HUDEP-2 (cell line): Measurements from ENCODE around the gene TEX51.
A peak's percentile ranks its signal among the peaks of the same experiment; 100 is the strongest.

Experiments
- DNase-seq, 76 experiments: peaks; one replicate each; lab custom pipeline; 2025; ENCODE audit not compliant: unreplicated experiment in 76 of 76; lab: John Stamatoyannopoulos, UW

The TEX51 gene

DNA sequence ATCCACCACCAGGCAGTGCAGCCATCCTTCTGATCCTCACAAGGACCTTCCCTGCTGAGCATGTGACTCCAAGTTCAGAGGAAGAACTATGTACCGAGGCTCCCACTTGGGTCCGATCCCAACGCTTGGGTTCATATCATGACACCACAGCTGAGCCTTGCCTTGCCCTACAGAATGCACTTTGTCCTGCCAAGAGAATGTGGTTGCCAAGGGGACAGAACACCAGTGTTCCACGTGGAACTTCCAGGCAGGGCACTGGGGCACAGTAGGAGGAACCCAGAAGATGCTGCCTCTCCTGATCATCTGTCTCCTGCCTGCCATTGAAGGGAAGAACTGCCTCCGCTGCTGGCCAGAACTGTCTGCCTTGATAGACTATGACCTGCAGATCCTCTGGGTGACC lies at the start of gene TEX51:
TEX51 (plus strand) TSS at position 255 of the 400 bp plus-strand sequence; CDS start at position 284, 29 bp downstream.
- DNase-seq: no peak

DNA sequence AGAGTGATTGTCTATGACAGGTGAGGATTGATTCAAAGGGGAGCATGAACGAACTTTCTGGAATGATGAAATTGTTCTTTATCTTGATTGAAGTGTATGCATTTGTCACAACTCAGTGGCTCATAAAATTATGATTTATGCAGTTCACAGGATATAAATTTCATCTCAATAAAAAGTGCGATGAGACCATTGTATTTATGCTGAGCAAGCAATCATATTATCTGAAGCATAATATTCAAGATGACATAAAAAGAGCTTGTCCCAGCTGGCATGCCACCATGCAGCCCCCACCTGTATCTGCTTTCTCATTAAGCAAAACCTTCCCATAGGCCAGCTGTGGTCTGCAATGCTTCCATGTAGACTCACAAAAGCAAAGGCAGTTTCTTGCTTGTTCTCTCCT lies 49.6 kb upstream of the TEX51 start:
- no peak for DNase-seq

DNA sequence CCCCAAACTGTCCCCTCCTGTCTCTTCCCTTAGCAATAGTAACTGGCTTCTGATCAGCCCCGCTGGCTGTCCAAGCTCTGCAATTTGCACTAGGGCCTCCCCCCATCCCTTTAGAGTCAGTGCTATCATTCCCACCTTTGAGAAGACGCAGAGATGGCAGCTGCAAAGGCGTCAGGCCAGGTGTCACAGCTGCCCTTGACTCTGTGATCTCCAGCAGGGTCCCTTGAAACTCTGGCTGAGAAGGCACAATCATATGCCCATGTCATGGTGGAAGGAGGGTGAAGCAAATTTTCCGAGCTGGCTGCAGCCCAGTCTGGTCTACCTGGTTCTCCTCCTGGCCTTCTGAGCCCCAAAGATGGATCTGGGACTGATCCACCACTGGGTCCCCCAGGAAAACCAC lies 49.2 kb upstream of the TEX51 start:
- DNase-seq: no peak

DNA sequence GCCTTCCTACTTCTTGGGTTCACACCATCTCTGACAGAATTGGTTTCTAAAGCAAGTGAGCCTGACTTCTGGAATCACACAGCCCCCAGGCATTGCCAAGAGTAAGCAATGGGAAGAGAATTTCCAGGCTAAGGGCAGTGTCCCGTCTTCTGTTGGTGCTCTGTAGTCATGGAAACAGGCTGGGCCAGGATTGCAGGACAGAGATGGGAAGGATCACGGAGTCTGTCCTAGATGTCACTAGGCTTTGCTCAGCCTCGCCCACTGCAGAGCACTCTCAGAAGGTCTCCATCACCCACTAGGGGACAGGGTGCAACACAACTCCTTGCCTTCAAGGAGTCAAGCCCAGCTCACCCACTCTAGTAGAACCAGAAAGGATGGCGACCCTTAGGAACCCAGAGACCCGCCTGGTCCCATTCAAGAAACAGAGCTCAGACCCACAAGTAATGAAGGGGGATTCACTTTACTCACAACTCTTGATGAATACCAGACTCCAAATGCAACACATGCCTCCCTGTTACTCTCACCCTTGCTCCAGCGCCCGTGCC lies 48.6 kb upstream of the TEX51 start:
- DNase-seq: no peak

DNA sequence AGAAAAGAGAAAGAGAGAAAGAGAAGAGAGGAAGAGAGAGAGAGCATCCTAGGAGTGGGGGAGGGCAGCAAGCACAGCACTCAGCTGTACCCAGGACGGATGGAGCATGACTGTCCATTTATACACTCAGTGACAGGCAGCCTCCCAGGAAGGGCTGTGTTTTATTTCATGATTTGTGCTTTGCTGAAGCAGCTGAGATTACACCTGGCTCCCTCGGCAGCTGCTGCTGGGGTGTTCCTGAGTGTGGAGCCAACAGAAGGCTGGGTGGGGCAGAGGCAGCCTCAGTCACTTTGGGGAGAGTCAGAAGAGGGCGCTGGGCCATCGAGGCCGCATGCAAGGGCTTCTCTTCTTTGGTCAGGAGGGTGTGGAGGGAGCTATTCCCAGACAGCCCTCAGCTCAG lies 47.8 kb upstream of the TEX51 start:
- DNase-seq: no peak

DNA sequence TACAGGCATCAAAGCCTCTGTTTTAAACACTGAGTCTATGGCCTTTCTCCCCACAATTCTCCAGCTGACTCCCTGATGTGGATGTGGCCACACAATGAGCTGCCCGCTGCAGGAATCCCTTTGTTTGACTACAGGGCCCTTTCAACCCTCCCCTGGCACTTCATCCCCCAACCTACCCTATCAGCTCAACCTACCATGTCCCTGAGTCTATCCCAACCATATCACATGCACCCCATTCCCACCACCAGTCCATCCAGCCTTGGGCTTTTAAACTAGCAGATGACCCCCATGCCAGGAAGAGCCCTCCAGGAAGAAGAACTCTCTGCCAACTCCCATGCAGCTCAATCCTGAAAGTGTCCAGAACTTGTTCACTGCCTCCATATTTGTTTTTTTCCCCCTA lies 46.9 kb upstream of the TEX51 start:
- DNase-seq: no peak

DNA sequence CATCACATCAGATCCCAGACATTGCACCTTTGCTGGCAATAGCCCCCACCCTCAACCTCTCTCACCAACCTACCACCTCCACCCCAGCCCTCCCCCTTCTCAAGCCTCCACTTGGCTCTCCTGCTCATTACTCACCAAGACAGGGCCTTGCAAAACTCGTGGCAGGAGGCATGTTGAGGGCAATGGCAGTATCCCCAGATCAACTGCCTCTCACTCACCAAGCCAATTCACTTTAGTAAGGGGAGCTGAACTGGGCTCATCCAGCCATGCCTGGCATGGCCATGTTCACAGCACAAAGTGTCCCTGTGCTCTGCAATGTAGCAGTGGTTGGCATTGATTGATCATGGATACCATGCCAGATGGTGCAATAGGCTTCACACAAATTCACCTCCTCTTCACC lies 46.3 kb upstream of the TEX51 start:
- no peak for DNase-seq

DNA sequence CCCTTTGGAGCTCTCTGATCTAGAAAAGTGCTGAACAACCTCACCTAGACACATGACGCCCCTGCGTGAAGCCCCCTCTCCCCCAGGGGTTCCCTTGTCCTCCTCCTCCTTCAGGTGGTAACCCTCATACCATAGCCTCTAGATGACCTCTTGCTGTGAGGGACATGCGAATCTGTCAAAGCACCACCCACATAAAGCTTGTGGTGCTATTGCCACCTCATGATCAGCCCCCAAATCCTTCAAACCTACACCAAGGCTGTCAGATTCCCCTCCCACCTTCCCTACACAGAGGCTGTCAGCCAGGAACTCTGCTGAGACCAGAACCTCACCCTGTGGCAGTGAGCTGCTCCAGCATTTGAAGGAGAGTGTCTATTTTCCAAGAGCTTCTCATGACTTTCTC lies 43.1 kb upstream of the TEX51 start:
- DNase-seq: no peak

DNA sequence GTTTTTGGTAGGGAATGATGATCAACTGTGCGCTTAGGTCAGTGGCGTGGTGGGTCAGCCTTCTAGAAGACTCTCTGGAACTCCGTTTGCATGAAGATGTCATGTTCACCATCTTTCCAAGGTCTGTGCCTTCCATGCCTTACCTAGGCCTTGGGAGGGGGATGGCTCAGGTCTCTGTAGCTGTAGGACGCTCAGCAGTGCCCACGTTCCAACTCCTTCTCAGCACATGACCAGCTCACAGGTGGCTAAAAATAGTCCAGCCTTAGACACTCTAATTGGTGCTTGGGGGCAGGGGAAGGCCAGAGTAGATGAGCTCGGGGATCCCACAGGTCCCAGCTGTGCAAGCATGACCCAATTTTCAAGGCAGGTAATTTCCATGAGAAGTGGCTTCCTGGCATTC lies 42.3 kb upstream of the TEX51 start:
- no peak for DNase-seq

DNA sequence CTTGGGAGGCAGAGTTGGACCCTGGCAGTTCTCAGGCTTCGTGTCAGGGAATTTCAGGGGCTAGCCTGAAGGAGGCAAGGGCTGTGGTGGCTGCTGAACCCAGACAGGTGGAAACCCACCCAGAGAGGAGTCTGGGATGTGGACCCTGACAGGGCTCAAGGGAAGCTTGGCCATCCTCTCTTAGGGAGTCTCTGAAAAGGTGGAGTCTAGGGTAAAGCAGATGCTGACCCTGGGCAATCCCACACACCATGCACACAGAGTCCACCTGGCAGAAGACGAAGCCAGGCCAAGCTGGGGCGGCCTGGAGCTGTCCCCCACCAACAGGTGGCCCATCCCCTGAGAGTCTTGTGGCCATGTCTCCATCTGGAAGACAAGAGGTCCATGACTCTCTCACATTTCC lies 41.2 kb upstream of the TEX51 start:
- no peak for DNase-seq

DNA sequence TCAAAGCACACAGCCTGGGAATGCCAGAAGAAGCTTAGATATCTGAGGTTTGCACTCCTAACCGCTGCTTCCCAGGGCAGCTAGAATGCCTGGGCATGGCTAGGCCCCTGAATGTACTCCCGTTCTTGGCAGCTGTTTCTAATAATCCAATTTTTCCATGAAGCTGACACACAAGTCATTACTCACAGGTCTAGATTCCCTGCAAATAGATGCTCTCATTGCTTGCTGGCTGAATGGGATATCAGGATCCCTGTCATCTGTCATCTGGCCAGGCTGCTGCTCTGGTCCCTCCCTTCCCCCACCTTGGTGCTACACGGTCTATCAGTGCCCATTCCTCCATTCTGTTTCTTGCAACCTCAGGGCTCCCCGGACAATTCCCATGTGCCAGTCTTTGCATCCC lies 40.7 kb upstream of the TEX51 start:
- no peak for DNase-seq

DNA sequence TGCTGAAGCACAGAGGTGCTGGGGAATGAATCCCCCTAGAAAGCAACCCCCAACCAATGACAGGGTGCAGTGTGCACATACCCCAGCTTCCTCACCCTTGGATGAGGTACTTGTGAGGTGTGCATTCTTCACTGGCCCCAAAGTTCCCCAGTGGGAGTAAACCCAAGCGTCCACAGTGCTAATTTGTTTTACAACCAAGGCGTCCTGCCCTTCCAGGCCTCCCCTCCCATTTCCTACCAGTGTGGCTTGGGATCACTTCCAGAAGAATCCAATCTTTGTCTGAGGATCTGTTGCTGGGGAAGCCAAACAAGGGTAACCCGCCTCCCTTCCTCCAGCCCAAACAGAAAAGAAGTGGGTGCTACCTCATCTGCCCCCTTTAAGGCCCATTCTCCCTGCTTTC lies 40.3 kb upstream of the TEX51 start:
- DNase-seq: no peak

DNA sequence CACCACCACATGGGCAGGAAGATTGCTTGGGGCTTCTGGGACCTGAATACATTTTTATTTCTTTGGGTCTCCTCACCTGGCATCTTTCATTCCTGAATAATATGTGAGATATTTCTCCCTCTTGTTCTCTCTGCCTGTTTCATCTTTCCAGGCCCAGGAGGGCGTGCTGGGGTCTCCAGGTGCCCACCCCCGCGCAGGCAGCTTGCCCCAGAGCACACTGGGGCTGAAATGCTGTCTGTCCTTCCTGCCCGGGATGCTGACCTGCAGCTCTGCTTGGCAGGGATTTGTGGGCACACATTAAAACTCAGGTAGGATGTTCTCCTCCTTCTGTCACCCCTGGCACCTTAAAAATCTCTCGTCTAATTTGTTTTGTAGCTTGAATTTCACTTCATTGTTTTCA lies 39.7 kb upstream of the TEX51 start:
- DNase-seq: no peak

DNA sequence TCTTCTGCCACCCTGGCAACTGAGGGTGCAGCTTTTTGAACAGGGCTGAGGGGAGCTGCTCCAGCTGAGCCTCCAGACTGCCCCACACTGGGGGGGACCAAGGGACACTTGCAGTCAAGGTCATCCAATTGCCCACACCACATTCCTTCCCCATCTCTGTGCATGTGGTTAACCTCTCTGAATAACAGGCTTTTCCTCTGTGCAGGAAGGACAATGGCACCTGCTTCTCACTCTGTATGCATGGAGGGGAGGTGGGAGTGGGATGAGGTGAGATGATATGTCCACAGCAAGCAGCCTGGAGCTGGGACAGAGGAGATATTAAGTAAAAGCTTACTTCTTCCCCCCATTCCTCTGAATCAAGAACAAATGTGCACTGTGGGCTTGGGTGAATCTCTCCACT lies 39.1 kb upstream of the TEX51 start:
- no peak for DNase-seq

DNA sequence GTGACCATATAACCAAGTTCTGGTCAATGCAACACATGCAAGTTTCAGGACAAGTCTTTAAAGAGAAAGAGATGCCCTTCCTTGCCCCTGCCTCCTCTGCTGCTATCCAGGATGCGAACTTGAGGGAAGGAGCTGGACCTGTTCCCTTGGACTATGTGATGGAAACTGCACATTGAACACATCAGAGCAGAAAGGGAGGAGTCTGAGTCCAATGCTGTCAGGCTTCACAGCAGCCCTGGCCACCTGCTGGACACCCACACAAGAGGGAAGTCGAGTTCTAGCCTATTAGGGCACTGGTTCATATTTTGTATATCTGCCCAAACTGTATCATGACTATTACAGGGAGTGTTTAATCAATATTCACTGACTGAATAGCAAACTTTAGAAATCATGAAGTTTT lies 38.3 kb upstream of the TEX51 start:
- DNase-seq: no peak

DNA sequence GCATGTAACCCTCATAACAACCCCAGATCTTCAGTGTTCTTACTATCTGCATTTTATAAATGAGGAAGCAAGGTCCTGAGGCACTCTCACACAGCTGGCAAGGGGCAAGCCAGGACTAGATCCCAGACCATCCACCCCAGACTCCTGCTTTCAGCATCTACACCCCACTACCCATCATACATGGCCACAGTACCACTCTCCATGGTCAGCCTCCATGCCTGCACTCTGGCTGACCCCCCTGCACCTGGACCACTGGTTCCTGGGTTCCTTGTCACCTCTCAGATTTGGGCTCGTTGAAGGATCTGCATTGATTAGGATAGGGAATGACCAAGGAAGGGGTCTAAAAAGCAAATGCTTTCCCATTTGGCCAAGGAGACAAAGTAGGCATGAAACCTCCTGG lies 36.0 kb upstream of the TEX51 start:
- DNase-seq: no peak

DNA sequence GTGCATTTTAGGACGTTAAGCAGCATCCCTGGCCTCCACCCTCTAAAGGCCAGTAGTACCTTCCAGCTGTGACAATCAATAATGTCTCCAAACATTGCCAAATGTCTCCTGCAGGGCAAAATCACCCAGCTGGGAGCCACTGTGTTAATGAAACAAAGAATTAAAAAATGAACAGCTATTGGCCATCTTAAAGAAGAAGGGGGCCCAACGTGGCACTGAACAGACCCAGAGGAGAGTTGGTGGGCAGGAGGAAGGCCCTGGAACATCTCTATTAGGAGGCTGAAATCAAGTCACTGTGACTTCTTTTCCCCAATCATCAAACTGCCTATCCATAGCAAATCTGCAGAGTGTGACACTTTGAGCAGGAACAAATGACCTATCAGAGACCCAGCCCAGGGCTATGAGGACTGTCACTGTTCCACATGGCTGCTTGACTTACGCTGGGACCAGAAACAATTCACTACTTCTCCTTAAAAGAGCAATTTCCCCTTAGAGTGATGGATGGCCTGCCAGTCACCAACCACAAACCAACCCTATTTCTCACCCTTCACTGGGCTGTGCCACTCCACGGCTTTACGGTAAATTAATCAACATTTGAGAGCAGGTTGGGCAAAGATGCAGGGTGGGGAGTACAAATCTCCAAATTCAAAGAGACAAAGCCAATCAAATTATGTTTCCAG lies 35.2 kb upstream of the TEX51 start:
- DNase-seq: no peak

DNA sequence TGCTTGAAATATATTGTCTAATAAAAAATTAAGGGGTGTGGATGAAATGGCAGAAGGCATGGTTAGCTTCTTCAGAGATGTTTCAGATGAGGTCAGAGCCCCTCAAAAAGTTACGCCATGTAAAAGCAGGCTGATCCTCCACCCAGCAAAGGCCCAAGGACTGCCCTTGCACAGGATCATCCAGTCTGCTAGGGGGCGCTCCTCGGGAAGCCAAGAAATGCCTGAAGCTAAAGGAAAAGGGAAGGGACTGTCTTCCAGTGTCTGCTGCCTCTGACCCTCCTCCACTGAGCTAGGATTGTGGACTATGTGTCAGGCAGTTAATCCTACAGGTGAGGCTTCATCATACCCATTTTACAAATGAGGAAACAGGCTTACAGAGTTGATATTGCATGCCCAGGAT lies 33.8 kb upstream of the TEX51 start:
- DNase-seq: peak in 5 of 76 experiments; percentile 1 to 13 (median 6)

DNA sequence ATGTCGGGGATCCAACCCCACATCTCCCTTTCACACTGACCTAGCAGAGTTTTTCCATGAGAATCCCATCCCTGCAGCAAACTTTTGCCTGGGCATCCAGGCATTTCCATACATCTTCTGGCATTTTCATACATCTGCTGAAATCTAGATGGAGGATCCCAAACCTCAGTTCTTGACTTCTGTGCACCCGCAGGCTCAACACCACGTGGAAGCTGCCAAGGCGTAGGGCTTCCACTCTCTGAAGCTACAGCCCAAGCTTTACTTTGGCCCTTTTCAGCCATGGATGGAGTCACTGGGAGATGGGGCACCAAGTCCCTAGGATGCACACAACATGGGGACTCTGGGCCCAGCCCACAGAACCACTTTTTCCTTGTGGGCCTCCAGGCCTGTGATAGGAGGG lies 32.2 kb upstream of the TEX51 start:
- DNase-seq: no peak

DNA sequence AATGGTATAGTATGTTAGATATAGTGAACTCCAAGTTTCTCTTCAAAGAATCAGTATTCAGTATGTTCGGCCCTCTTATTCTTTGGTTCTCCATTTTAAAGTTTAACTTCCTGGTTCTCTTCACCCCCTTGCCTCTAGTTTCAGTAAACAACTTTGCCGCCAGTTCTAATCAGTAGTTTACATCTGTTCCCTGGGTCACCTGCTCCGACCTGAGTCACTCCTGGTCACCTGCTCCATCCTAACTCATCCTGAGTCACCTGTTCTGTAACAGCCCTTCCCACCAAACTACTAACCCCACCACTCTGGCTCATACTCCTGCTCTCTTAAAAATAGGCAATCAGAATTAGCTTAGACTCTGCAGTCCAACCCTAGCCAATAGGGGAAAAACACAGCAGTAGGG lies 23.7 kb upstream of the TEX51 start:
- no peak for DNase-seq

DNA sequence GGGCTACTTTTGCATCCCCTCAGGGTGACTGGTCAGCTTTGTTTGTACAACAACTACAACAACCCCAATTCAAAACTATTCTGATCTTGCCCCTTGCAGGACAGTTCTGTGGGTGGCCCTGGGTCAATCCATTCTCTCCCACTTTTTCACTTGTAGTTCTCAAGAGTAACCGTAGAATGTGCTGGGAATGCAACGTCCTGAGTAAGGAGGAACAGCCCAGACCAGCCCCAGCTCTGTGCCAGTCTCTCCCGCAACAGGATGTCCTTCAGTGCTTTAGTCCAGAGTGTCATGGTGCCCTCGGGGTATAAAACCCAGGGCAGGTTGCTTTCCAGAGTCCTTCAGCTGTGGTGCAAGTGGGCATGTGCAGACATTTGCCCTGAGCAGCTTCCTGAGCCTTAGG lies 22.1 kb upstream of the TEX51 start:
- no peak for DNase-seq

DNA sequence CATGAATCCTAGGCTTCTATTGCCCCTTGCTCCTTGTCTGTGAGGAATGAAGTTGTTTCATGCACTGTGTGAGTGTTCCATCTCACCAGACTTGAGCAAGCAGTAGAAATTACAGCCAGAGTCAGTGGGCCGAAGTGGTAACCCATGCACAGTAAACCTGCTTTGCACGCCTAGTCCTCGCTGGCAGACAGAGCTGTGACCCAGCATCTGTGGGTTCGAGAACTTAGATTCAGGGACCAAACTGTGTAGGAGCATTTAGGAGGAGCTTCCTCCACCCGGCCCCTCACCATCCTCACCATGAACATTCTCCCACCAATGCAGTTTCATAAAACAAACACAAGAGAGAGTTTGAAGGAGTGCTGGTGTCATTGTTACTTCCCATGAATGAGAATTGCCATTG lies 21.6 kb upstream of the TEX51 start:
- DNase-seq: no peak
